GM21528 (cell line): ENCODE data around the gene SH3D19.
"Not testable (repeated sequence)": the region's sequence is repeated elsewhere in the genome, so short reads cannot be mapped to it uniquely, and the experiment has no call there.

Source experiments
- ATAC-seq: cut with Tn5 transposase; IDR thresholded peaks from one replicate; pipeline ENCODE4 v1.9.1; 2021; ENCODE audit warnings: mild to moderate bottlenecking, moderate library complexity; ENCODE audit not compliant: unreplicated experiment, low FRiP score

SH3D19 gene

DNA sequence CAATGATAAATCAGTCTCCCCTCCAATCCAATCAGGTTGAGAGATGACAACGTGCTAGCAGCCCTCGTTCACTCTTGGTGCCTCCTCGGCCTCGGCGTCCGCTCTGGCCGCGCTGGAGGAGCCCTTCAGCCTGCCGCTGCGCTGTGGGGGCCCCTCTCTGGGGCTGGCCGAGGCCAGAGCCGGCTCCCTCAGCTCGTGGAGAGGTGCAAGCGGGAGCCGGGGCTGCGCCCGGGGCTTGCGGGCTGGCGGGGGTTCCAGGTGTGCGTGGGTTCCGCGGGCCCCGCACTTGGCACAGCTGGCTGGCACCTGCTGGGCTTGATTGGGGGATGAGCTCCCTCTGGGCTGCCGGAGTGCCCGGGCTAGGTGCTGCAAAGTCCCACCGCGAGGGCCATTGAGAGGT, 89.4 kb downstream of the SH3D19 start:
- no peak for ATAC-seq

- ATAC-seq: not testable (repeated sequence)
Measured at GRCh38 chr4:151235373-151235772, 90.0 kb downstream of the SH3D19 start.

DNA sequence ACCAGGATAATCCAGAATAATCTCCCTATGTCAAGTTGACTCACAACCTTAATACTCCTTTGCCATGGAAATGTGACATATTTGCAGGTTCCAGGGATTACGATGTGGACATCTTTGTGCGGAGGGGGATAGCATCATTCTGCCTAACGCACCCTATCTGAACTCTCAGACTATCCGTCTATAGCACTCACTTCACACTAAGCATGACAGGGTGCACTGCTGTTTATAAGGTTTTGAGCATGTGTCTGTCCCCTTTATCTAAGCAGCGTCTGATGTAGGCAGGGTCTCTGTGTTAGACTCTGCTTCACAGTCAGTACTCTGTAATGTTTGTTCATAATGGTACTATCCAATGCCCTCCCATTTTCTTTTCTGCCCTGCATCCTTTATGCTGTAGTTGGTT, 91.8 kb downstream of the SH3D19 start:
- ATAC-seq: no peak

GRCh38 chr4:151231915-151232595, 93.3 kb downstream of the SH3D19 start:
- ATAC-seq: no peak

DNA sequence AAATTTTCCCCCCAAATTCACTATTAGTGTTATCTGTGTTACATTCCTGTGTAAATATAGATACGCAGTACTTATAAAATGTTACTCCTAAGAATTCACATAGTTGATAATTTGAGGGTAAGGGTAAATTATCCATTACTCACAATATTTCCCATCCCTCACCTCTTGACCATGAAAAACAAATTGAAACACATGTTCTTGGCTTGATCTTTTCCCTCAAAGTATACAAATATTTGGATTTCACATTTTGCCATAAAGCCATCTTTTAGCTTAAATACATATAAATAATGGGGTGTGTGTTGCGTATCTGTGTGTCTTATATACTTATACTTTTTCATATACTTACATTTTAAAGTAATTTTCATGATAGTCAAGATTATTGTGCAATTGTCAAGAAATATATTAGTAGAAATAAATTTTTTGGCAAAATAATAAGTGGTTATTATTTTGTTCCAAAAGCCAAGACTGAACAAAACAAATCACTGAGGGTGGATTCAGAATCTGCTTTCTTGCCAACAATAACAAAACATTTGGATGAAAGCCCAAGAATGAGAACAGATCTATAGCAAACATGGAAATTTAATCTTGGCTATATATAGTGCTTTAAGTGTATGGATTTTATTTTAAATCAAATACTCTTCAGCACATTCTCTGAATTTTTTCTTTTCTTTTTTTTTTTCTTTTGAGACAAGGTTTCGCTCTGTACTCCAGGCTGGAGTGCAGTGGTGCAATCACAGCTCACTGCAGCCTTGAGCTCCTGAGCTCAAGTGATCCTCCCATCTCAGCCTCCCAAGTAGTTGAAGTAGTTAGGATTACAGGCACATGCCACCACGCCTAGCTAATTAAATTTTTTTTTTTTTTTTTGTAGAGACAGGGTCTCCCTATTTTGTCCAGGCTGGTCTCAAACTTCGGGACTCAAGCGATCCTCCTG, 97.0 kb downstream of the SH3D19 start:
- ATAC-seq: no peak

DNA sequence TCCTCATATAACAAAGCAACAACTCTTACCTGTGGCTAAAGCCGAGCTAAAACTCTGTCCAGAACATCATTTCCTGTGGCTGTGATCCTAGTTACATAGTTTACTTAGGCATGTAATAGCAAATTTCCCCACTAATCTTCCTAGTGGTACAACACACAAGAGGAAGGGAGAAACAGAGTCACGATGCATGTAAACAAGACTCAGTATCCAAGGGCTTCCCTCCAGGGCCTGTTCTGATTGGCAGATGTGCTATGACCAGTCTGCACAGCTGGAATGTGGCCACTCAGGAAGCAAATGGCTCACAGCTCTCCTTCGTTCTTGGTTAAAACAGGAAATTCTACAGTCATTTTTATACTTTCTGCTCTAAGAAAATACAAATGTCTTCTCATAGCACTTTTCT, 97.7 kb downstream of the SH3D19 start:
- no peak for ATAC-seq

DNA sequence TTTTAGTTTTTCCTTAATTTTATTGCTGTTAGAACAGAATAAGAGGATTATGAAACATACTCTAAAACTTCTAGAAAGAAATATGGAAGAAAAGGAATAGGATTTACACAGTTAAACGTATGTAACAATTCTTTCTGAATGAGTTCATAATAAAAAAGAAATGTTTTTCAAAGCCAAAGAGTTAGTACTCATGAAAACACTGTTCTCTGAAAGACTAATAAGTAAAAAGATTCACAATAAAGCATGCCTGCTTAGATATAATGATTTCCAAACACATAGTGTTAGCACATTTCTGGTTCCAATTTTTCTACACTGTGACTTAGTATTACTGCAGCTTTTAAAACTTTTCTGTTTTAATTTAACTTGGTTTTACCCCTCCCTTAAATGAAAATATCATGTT, 98.2 kb downstream of the SH3D19 start:
- ATAC-seq: no peak

GRCh38 chr4:151226004-151226932, 99.1 kb downstream of the SH3D19 start:
- ATAC-seq: no peak

DNA sequence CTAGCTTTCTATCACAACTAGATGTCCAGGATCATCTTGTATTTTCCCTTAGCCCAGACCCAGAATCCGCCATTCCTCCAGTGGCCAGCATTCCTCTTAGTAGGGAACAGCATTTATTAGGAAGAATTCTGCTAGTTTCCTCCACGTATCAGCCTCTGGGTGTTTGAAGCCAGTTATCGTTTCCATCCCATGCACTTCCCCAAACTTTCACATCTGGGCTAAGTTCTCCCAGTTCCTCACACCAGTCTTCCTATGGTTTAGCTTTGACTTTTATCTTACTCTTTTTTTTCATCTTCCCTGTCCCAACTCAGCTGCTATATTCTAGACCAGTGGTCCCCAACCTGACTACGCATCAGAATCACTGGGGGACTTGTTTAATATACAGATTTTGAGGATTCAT, 101.9 kb downstream of the SH3D19 start:
- ATAC-seq: no peak

- ATAC-seq: no peak
Measured at GRCh38 chr4:151219948-151220347, 105.5 kb downstream of the SH3D19 start.

DNA sequence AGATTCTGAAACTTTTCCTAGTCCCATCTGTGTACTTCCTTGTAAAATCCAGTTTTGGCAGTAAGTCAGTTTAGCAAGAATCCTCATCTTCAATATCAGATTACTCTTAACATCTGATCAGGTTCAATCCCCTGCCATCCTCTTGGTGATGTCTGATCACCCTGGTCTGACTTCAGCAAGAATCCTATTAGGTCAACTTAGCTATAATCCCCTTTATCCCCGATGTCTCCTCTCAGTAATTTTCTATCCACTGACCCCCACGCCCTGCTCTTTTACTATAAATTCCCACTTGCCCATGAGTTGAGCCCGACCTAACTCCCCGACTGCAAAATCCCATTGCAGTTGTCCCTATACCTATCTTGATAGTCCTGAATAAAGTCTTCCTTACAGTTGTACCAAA, 106.3 kb downstream of the SH3D19 start:
- ATAC-seq: no peak

DNA sequence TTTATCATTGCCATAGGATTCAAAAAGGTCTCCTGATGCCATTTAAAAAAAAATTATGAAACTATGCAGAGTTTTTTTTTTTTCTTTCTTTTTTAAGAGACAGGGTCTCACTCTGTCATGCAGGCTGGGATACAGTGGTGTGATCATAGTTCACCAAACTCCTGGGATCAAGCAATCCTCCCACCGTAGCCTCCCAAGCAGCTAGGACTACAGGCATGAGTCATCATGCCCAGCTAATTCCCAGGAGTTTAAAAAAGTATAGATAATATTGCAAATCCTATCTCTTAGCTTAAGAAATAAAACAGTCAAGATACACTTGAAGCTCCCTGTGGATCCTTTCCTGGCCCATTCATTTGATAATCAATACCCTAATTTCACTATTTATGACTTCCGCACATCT, 107.1 kb downstream of the SH3D19 start:
- no peak for ATAC-seq

DNA sequence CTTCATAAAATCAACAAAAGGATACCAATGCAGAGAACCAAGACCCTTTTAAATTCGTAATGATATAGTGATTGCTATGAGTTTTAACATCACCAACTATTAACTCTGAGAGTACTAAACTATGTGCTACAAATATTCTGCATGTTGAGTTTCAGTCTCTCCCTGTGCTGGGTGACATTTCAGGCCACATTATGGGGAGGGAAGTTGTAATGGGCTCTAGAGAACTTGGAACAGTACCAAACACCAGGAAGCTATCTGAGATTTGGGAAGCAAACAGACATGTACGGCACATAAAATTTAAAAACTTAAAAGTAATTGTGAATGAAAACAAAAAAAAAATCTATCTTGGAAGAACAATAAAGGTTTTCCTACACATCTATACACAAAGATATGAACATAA, 108.1 kb downstream of the SH3D19 start:
- ATAC-seq: no peak

GRCh38 chr4:151215295-151215694, 110.1 kb downstream of the SH3D19 start:
- no peak for ATAC-seq

GRCh38 chr4:151207868-151208267, 117.5 kb downstream of the SH3D19 start:
- no peak for ATAC-seq

DNA sequence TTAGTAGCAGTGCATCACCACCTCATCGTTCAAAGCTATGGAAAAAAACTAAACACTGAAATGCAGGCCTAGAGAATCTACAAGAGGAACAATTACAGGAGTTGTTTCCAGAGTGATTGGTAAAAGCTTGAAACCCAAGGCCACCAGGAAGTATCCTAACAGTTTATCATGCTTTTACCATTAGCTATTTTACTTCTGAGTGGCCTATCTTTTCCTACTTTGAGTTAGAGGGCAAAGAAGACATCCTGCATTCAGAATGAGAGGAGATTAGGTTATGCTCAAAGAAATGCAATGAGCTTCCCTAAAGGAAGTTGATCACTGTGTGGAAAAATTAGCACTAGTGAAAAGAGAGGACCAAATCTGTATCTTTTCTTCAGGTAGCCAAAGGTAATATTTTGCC, 118.2 kb downstream of the SH3D19 start:
- no peak for ATAC-seq

DNA sequence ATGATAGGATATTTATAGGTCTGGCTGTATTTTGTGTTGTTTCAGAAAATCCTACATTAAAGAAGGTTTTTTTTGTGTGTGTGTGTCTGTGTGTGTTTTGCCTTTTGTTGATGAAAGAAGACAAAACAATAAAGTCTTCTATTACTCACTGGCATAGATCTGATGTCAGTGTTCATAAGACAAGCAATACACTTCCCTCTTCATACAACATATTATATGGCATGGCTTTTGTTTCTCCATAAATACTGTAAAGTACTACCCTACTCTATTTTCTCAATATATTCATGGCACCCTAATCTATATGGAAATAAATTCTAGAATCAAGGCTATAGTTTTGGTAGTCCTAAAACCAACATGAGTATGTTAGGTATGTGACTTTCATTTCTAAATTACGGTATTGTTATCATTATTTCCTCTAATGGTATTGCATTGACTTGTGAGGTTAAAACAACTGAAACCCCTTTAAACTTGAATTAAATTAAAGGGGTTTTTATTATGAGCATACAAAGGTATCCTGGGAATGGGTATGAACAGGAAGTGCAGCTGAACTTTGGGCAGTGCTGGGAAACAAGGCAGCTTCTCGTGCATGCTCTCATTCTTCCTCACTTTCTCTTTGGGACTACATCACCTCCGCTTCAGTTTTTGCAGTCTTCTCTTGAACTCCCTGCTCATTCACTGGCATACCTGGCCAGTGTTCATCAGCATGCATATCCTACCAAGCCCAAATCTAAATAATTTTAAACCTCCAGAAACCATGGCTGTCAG, 119.0 kb downstream of the SH3D19 start:
- ATAC-seq: no peak

- no peak for ATAC-seq
Measured at GRCh38 chr4:151205722-151206121, 119.7 kb downstream of the SH3D19 start.

- ATAC-seq: no peak
Measured at GRCh38 chr4:151204925-151205524, 120.4 kb downstream of the SH3D19 start.
